ENCODE measurements around the gene GEMIN2.
"Not testable (repeated sequence)": the region's sequence is repeated elsewhere in the genome, so short reads cannot be mapped to it uniquely, and the experiment has no call there.

The GEMIN2 gene

GRCh38 chr14:39113685-39114072 is 444 bp upstream of the GEMIN2 start:
- no peak for DNase-seq

- no peak for DNase-seq
Observed at GRCh38 chr14:39122330-39123138, 8.4 kb downstream of the GEMIN2 start.

GRCh38 chr14:39137835-39138234 is 23.7 kb downstream of the GEMIN2 start:
- not testable (repeated sequence) for DNase-seq

- DNase-seq, result no peak
Observed at GRCh38 chr14:39138440-39138839, 24.3 kb downstream of the GEMIN2 start.

GRCh38 chr14:39140170-39140569 is 26.0 kb downstream of the GEMIN2 start:
- DNase-seq, result no peak

- not testable (repeated sequence) for DNase-seq
Observed at GRCh38 chr14:39141623-39142022, 27.5 kb downstream of the GEMIN2 start.

GRCh38 chr14:39143226-39143625 is 29.1 kb downstream of the GEMIN2 start:
- DNase-seq, result not testable (repeated sequence)

GRCh38 chr14:39145266-39145966 is 31.3 kb downstream of the GEMIN2 start:
- DNase-seq, result no peak

GRCh38 chr14:39154594-39155189 is 40.6 kb downstream of the GEMIN2 start:
- no peak for DNase-seq

- DNase-seq, result no peak
Observed at GRCh38 chr14:39157491-39157890, 43.4 kb downstream of the GEMIN2 start.

- no peak for DNase-seq
Observed at GRCh38 chr14:39158222-39158858, 44.2 kb downstream of the GEMIN2 start.

GRCh38 chr14:39160494-39160893 is 46.4 kb downstream of the GEMIN2 start:
- no peak for DNase-seq

GRCh38 chr14:39167797-39168320 is 53.7 kb downstream of the GEMIN2 start:
- DNase-seq, result not testable (repeated sequence)

- DNase-seq, result no peak
Observed at GRCh38 chr14:39168591-39168990, 54.5 kb downstream of the GEMIN2 start.

- no peak for DNase-seq
Observed at GRCh38 chr14:39169541-39169900, 55.4 kb downstream of the GEMIN2 start.

- DNase-seq, result no peak
Observed at GRCh38 chr14:39173198-39173597, 59.1 kb downstream of the GEMIN2 start.

- peak; percentile 91 to 93 (median 92) for DNase-seq
Observed at GRCh38 chr14:39174560-39175444, 60.7 kb downstream of the GEMIN2 start, which contains the start of gene PNN. TSS of gene PNN (plus strand) at chr14:39175254. CDS start at chr14:39175280, 26 bp downstream.

GRCh38 chr14:39175445-39176262 is 61.5 kb downstream of the GEMIN2 start:
- peak in 2 of 4 experiments; percentile 25 to 46 for DNase-seq

GRCh38 chr14:39176263-39177167 is 62.4 kb downstream of the GEMIN2 start:
- DNase-seq, result no peak

GRCh38 chr14:39177168-39177545 is 63.0 kb downstream of the GEMIN2 start:
- DNase-seq, result no peak

Data from activated CD4-positive, CD25-positive, alpha-beta regulatory T cell (primary cell).